Ascending aorta (tissue), 2 donors: ENCODE measurements around the gene CIRBP. TPM values are rescaled to one million over a fixed set of nuclear protein-coding genes. Genes with fewer than 3 reads are reported as not detected.

Source experiments
- DNase-seq, 2 donors: peaks; one replicate each; pipeline ENCODE4 v3.0.0-alpha.2; 2019; ENCODE audit warnings: low spot score in 2 of 2
- H3K27ac ChIP-seq, 2 donors: fragments of 200-600 bp; sonication (generic); one replicate each; pipeline ENCODE4 v1.5.1; 2016 to 2017; ENCODE audit warnings: mild to moderate bottlenecking in 1 of 2
- H3K27me3 ChIP-seq: fragments of 200-600 bp; sonication (generic); one replicate; pipeline ENCODE4 v1.5.1; 2017
- H3K36me3 ChIP-seq, 2 donors: fragments of 200-600 bp; sonication (generic); one replicate each; pipeline ENCODE4 v1.5.1; 2016
- H3K4me1 ChIP-seq, 2 donors: fragments of 200-600 bp; sonication (generic); one replicate each; pipeline ENCODE4 v1.5.1; 2016 to 2017; ENCODE audit warnings: mild to moderate bottlenecking in 1 of 2
- H3K4me3 ChIP-seq, 2 donors: fragments of 200-600 bp; sonication (generic); one replicate each; pipeline ENCODE4 v1.5.1; 2016 to 2017; ENCODE audit warnings: mild to moderate bottlenecking in 1 of 2
- H3K9me3 ChIP-seq, 2 donors: fragments of 200-600 bp; sonication (generic); one replicate each; pipeline ENCODE4 v1.5.1; 2016
- CTCF ChIP-seq, 3 experiments: fragments of 200-600 bp in 2 of 3; fragments of 450-650 bp in 1 of 3; sonication (generic) in 2 of 3; IDR thresholded peaks; one replicate each; pipeline ENCODE4 v1.5.1; 2016 to 2019; ENCODE audit warnings: antibody characterized with exemption in 3 of 3, mild to moderate bottlenecking in 1 of 3, moderate library complexity in 1 of 3
- intact Hi-C: fragments of 100-400 bp; cut with DNase I; formaldehyde crosslinking; loops from one replicate; pipeline ENCODE4 v1.15.1; 2023
- total RNA-seq: library from RNA; depleted of rRNA; stranded (reverse); fragments of >200 nt; gene quantifications from one replicate; pipeline ENCODE4 v1.1.0, GENCODE V29; 2016

CIRBP gene
- total RNA-seq, 1 donor from 2014 or later = 442 TPM

- Histone ChIP-seq H3K4me3 (no peak overlapping the region), H3K36me3 (peaks cover 54 to 63% of the 10 kb centered on the region in 2 donors), H3K27me3 (no peaks in the 10 kb centered on the region), H3K27ac (no peak overlapping the region), H3K9me3 (no peaks in the 10 kb centered on the region), H3K4me1 (peaks cover 6 to 13% of the 10 kb centered on the region in 2 donors)
- intact Hi-C loops = no loop called here
- TF ChIP-seq CTCF (IDR thresholded peaks at IDR 0.05) = no peak
- no peak for DNase-seq
Measured at GRCh38 chr19:1226227-1226518, 43.0 kb upstream of the CIRBP start.

DNA sequence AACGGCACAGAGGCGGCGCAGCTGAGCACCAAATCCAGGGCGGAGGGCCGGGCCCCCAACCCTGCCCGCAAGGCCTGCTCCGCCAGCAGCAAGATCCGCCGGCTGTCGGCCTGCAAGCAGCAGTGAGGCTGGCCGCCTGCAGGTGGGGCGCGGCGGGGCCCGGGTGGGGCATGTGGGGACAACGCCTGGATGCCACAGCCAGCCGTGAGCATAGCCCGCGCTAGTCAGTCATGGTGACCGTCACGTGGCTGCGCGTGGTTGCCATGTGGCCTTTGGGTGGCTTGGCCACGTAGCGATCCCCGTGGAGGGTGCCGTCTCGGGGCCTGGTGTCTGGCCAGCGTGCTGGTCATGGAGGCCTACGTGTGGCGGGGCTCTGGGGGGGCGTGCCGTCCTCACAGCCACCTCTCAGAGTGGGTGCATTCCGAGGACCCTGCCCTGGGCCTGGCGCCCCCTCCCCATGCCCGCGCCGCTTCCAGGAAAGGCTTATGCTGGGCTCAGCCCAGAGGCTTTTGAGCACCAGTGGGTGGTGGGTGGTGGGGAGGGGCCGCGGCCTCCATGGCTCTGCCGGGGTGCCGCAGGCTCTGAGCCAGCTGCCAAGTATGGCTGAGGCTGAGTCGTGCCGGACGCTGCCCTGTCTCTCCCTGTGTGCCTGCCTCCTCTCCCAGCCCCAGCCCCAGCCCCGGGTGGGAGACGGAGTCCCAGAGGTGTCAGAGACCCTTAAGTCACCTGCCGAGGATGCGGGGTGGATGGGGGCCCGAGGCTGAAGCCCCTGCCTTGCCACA, 42.4 kb upstream of the CIRBP start:
- H3K27ac ChIP-seq = no peak overlapping the region
- no peak for TF ChIP-seq CTCF (IDR thresholded peaks at IDR 0.05)
- H3K36me3 ChIP-seq = peaks cover 50 to 59% of the 10 kb centered on the region in 2 donors
- no peak overlapping the region for H3K4me3 ChIP-seq
- no peaks in the 10 kb centered on the region for H3K9me3 ChIP-seq
- DNase-seq = no peak
- H3K4me1 ChIP-seq = peaks cover 2 to 8% of the 10 kb centered on the region in 2 donors
- no peaks in the 10 kb centered on the region for H3K27me3 ChIP-seq
- intact Hi-C loops = no loop called here

GRCh38 chr19:1227304-1228054, 41.7 kb upstream of the CIRBP start:
- DNase-seq = no peak
- Histone ChIP-seq H3K4me1 (peaks cover 0 to 9% of the 10 kb centered on the region in 2 donors), H3K4me3 (no peak overlapping the region), H3K9me3 (no peaks in the 10 kb centered on the region), H3K27me3 (no peaks in the 10 kb centered on the region), H3K36me3 (peaks cover 48 to 56% of the 10 kb centered on the region in 2 donors), H3K27ac (no peak overlapping the region)
- no peak for TF ChIP-seq CTCF (IDR thresholded peaks at IDR 0.05)
- intact Hi-C loops = no loop called here

DNA sequence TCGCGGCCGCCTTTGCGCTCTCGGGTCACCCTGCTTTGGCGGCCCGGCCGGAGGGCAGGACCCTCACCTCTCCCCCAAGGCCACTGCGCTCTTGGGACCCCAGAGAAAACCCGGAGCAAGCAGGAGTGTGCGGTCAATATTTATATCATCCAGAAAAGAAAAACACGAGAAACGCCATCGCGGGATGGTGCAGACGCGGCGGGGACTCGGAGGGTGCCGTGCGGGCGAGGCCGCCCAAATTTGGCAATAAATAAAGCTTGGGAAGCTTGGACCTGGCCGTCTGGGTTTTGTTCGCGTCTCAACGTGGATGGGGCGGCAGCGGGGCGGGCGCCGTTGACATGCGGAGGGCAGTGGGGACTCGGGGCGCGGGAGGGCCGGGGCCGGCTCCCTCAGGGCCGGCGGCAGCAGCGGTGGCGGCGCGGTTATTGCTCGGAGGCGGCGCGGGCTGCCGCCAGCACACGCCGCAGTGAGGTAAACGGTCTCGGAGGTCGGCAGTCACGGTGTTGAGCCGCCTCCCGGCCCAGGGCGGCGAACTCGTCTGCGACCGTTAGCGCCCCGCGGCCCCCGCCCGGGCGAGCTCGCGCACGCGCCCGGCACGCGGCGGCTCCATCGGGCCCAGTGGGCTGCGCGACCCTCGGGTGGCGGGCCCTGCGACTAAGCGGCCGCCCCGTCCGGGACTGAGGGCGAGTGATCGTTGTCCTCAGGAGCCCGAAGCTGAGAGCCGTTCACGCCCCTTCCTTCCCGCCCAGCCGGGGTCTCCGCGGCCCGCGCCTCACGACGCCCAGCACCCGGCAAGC, 40.8 kb upstream of the CIRBP start:
- Histone ChIP-seq H3K9me3 (no peaks in the 10 kb centered on the region), H3K27me3 (no peaks in the 10 kb centered on the region), H3K4me1 (peaks cover 0 to 13% of the 10 kb centered on the region in 2 donors), H3K4me3 (no peak overlapping the region), H3K27ac (no peak overlapping the region), H3K36me3 (peaks cover 42 to 47% of the 10 kb centered on the region in 2 donors)
- no peak for DNase-seq
- no peak for TF ChIP-seq CTCF (IDR thresholded peaks at IDR 0.05)
- intact Hi-C loops = no loop called here

DNA sequence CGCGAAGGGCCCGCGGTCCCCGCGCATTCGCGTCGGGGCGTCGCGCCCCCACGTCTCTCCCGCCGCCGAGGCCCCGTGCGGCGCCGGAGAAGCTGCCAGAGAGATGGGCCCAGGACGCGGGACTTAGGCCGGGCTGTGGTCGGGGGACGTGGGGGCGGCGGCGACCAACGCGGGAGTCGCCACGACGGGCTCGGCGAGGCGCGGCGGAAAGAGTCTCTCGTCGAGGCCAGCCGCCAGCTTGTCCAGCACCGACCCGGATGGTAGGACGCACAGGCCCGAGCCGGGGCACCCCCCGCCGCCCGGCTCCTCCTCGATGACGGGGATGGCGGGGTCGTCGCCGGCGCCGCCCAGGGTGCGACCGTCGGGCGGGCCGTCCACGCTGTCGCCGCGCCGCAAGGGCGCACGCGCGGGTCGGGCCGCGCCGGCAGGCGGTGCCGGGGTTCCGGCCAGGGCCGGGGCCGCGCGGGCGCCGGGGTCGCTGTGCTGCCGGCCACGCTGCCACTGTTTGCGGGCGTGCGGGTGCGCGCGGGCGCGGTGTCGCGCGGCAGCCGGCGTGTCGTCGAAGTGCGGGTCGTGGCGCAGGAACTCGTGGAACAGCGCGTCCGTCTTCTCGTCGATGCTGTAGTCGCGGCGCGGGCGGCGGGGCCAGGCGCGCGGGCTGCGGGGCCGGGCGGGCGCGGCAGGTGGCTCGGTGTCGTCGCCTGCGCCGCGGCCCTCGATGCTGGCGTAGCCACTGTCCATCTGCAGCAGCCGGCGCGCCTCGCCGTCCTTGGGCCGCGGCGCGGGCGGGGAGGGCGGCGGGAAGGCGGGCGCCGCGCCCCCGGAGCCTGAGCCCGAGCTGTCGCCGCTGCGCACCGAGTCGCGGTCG, 39.8 kb upstream of the CIRBP start:
- H3K36me3 ChIP-seq = peaks cover 33 to 39% of the 10 kb centered on the region in 2 donors
- no peak overlapping the region for H3K4me3 ChIP-seq
- intact Hi-C loops = no loop called here
- TF ChIP-seq CTCF (IDR thresholded peaks at IDR 0.05) = no peak
- no peak for DNase-seq
- H3K4me1 ChIP-seq = peaks cover 0 to 13% of the 10 kb centered on the region in 2 donors
- H3K27me3 ChIP-seq = no peaks in the 10 kb centered on the region
- H3K9me3 ChIP-seq = no peaks in the 10 kb centered on the region
- H3K27ac ChIP-seq = no peak overlapping the region
